CD14-positive monocyte (primary cell): Measurements from ENCODE around the gene CEACAM4. TPM values are rescaled to one million over a fixed set of nuclear protein-coding genes. Genes with fewer than 3 reads are reported as not detected.
A peak's percentile ranks its signal among the peaks of the same experiment; 100 is the strongest.

Source experiments
- DNase-seq, 3 donors: peaks; one replicate each; pipeline ENCODE4 v3.0.0-alpha.2; 2011 to 2022
- H2AFZ ChIP-seq: 2 replicates; pipeline ENCODE4 v1.6.0; 2012; ENCODE audit warnings: mild to moderate bottlenecking, low read depth, low read length, inconsistent platforms; ENCODE audit not compliant: insufficient read depth, poor library complexity, severe bottlenecking
- H3K27ac ChIP-seq, 2 donors: 1 replicate in 1 of 2; 2 replicates in 1 of 2; pipeline ENCODE4 v1.5.1; 2012 to 2013; ENCODE audit warnings: low read length in 2 of 2, control low read depth in 1 of 2, inconsistent platforms in 1 of 2, low read depth in 1 of 2, mild to moderate bottlenecking in 1 of 2
- H3K27me3 ChIP-seq, 2 donors: one replicate each; pipeline versions ENCODE4 v1.6.0 to v1.6.1; 2011 to 2013; ENCODE audit warnings: low read length in 2 of 2; ENCODE audit not compliant: control insufficient read depth in 2 of 2, insufficient read depth in 2 of 2
- H3K36me3 ChIP-seq, 2 donors: replicated peaks in 1 of 2; 1 replicate in 1 of 2; 2 replicates in 1 of 2; pipeline versions ENCODE4 v1.5.1 to v1.6.1; 2012 to 2013; ENCODE audit warnings: low read length in 2 of 2, control low read depth in 1 of 2, inconsistent platforms in 1 of 2, mild to moderate bottlenecking in 1 of 2; ENCODE audit not compliant: insufficient read depth in 2 of 2, control insufficient read depth in 1 of 2
- H3K4me1 ChIP-seq, 2 donors: 1 replicate in 1 of 2; 2 replicates in 1 of 2; pipeline versions ENCODE4 v1.5.1 to v1.6.1; 2012 to 2013; ENCODE audit warnings: low read length in 2 of 2, control low read depth in 1 of 2, inconsistent platforms in 1 of 2, mild to moderate bottlenecking in 1 of 2, moderate library complexity in 1 of 2; ENCODE audit not compliant: insufficient read depth in 2 of 2, control insufficient read depth in 1 of 2
- H3K4me2 ChIP-seq: replicated peaks from 2 replicates; pipeline ENCODE3; 2012; ENCODE audit warnings: low read length, moderate library complexity, mild to moderate bottlenecking; ENCODE audit not compliant: poor library complexity, severe bottlenecking; ENCODE audit errors: extremely low read depth
- H3K4me3 ChIP-seq, 3 experiments: fragments of 200-600 bp in 1 of 3; sonication (generic) in 1 of 3; replicated peaks in 1 of 3; 1 replicate in 2 of 3; 2 replicates in 1 of 3; pipeline ENCODE4 v1.5.1; 2011 to 2013; ENCODE audit warnings: low read length in 3 of 3, mild to moderate bottlenecking in 3 of 3, control low read depth in 2 of 3, low read depth in 2 of 3, inconsistent platforms in 1 of 3, moderate library complexity in 1 of 3
- H3K79me2 ChIP-seq: 2 replicates; pipeline ENCODE4 v1.6.0; 2012; ENCODE audit warnings: mild to moderate bottlenecking, control low read depth, inconsistent platforms, low read length, moderate library complexity; ENCODE audit not compliant: insufficient read depth
- H3K9ac ChIP-seq: 2 replicates; pipeline ENCODE4 v1.6.0; 2017; ENCODE audit warnings: low read length, mild to moderate bottlenecking; ENCODE audit not compliant: insufficient read depth, poor library complexity, severe bottlenecking
- H3K9me3 ChIP-seq, 2 donors: replicated peaks in 1 of 2; 1 replicate in 1 of 2; 2 replicates in 1 of 2; pipeline versions ENCODE4 v1.5.1 to v1.6.1; 2012 to 2013; ENCODE audit warnings: low read length in 2 of 2, control low read depth in 1 of 2; ENCODE audit not compliant: control insufficient read depth in 1 of 2, insufficient read depth in 1 of 2
- H4K20me1 ChIP-seq: 2 replicates; pipeline ENCODE4 v1.6.0; 2012; ENCODE audit warnings: mild to moderate bottlenecking, low read length, control low read depth, moderate library complexity; ENCODE audit not compliant: insufficient read depth
- H3K27ac Mint-ChIP-seq, 7 donors: one replicate each; pipeline ENCODE4 v1.8.0; 2020; ENCODE audit warnings: mild to moderate bottlenecking in 7 of 7, mixed read lengths in 7 of 7, moderate library complexity in 6 of 7, inconsistent platforms in 2 of 7
- H3K27me3 Mint-ChIP-seq, 3 donors: one replicate each; pipeline ENCODE4 v1.8.0; 2021 to 2022; ENCODE audit warnings: low read depth in 3 of 3, mild to moderate bottlenecking in 3 of 3, mixed read lengths in 3 of 3, moderate library complexity in 3 of 3, inconsistent platforms in 1 of 3
- H3K36me3 Mint-ChIP-seq, 2 donors: one replicate each; pipeline ENCODE4 v1.8.0; 2020; ENCODE audit warnings: mixed read lengths in 2 of 2, inconsistent platforms in 1 of 2, mild to moderate bottlenecking in 1 of 2
- H3K4me1 Mint-ChIP-seq: one replicate; pipeline ENCODE4 v1.8.0; 2020; ENCODE audit warnings: mild to moderate bottlenecking, mixed read lengths
- H3K4me3 Mint-ChIP-seq, 2 donors: one replicate each; pipeline ENCODE4 v1.8.0; 2020; ENCODE audit warnings: mild to moderate bottlenecking in 2 of 2, mixed read lengths in 2 of 2, moderate library complexity in 1 of 2
- H3K9me3 Mint-ChIP-seq, 7 donors: one replicate each; pipeline ENCODE4 v1.8.0; 2020 to 2022; ENCODE audit warnings: mixed read lengths in 7 of 7, mild to moderate bottlenecking in 6 of 7, moderate library complexity in 6 of 7, inconsistent platforms in 2 of 7
- CTCF ChIP-seq: fragments of 200-600 bp; IDR thresholded peaks from one replicate; pipeline ENCODE4 v1.8.0; 2022; ENCODE audit warnings: antibody characterized with exemption, mild to moderate bottlenecking
- WGBS: methylation state at CpG from one replicate; pipeline ENCODE4 v1.1.5; 2013; ENCODE audit warnings: missing lambda C conversion rate; ENCODE audit not compliant: insufficient coverage; 5-methylcytosine and 5-hydroxymethylcytosine counted together
- intact Hi-C, 2 donors: fragments of 100-400 bp; cut with micrococcal nuclease; formaldehyde crosslinking; loops; one replicate each; pipeline versions ENCODE4 v1.15.0 to v1.15.1; 2023
- polyA plus RNA-seq, 3 donors: library from polyadenylated mRNA; depleted of rRNA in 1 of 3; unstranded in 2 of 3; stranded (reverse) in 1 of 3; fragments of 300-500 nt in 2 of 3; fragments of >200 nt in 1 of 3; fragmentation: Illumina TruSeq in 2 of 3; gene quantifications; 1 replicate in 2 of 3; 2 replicates in 1 of 3; pipeline ENCODE4 v1.2.3, GENCODE V29; 2012 to 2021

The CEACAM4 gene
- polyA plus RNA-seq, 3 donors = 23.1 to 40.7 (median 27.5) TPM

DNA sequence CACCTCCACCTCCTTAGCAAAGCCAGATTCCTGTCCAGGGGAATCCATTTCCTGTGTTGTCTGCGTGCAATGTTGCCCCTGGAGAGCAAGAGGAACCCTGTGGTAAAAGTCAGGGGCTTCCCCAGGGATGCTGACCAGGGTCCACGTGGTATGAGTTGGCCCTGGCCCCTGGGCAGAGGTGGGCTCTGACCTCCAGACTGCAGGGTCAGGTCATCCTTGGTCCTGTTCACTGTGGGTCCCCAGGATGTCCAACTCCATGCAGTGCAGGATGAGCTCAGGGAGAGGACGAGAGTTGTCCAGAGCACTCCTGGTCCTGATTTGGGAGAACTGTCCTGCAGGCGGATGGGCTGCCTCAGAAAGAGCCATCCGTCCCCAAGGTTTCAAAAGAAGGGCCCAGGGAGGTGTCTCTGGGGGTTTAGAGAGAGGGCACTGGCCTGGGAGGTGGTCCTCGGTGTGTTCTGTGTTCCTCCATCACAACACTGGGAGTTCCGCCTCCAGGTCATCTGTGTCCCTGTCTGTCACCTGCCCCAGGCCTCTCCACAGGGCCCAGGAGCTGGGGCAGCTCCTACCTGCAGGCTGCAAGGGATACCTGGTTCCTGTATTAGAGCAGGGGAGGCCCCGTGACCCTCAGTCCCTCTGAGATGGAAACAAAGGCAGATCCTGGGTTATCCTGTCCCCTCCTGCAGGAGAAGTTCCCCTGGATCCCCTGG lies 1.2 kb upstream of the CEACAM4 start:
- Mint-ChIP-seq H3K4me3 (no peak overlapping the region), H3K36me3 (peaks cover 16 to 19% of the 10 kb centered on the region in 2 donors), H3K9me3 (peaks cover 3 to 21% (median 19%) of the 10 kb centered on the region in 7 donors), H3K27ac (peak overlapping the region in 4 of 7 donors; percentile 61 to 95 (median 94)), H3K27me3 (peaks cover 0 to 2% (median 2%) of the 10 kb centered on the region in 3 donors), H3K4me1 (peaks cover 51% of the 10 kb centered on the region)
- no peak for TF ChIP-seq CTCF
- Histone ChIP-seq H3K9me3 (peaks cover 7 to 19% of the 10 kb centered on the region in 2 donors), H3K27ac (peak overlapping the region; percentile 49 to 90), H3K79me2 (peaks cover 40% of the 10 kb centered on the region), H3K4me1 (peaks cover 48 to 53% of the 10 kb centered on the region in 2 donors), H4K20me1 (peaks cover 29% of the 10 kb centered on the region), H3K27me3 (no peaks in the 10 kb centered on the region), H3K9ac (no peak overlapping the region), H3K36me3 (peaks cover 5 to 6% of the 10 kb centered on the region in 2 donors), H3K4me2 (peak overlapping the region; percentile 100), H2AFZ (peak overlapping the region; percentile 74), H3K4me3 (peak overlapping the region in 1 of 3 experiments; percentile 98)
- intact Hi-C loops = no loop called here
- DNase-seq = no peak
- WGBS = 72% methylated on average over 6 of the region's 8 CpGs

DNA sequence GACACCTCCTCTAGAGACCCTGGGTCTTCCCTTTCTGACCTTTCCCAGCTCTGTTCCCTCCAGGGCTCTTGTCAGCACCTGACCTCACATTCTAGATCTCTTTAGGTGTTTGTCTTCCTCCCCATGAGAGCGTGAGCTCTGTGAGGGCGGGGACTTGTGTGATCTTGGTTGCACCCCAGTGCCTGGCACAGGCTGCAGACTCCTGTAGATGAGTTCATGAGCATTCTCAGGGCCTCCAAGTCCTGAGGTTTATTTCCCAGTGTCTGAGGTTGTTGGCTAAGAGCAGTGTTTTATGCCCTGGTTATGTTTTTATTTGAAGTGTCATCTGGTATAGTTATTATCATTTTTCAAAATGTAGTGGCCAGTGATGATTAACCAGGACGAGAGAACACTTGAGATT lies 596 bp downstream of the CEACAM4 start:
- peaks cover 55% of the 10 kb centered on the region for H3K79me2 ChIP-seq
- H3K27ac ChIP-seq = peak overlapping the region; percentile 49 to 90
- intact Hi-C loops = no loop called here
- H3K27me3 Mint-ChIP-seq = peaks cover 0 to 2% (median 1%) of the 10 kb centered on the region in 3 donors
- peaks cover 69% of the 10 kb centered on the region for H3K4me1 Mint-ChIP-seq
- H3K27ac Mint-ChIP-seq = peak overlapping the region; percentile 94 to 98 (median 95)
- peak overlapping the region; percentile 98 to 99 for H3K4me3 Mint-ChIP-seq
- H3K4me2 ChIP-seq = peak overlapping the region; percentile 100
- H3K36me3 ChIP-seq = peaks cover 5 to 6% of the 10 kb centered on the region in 2 donors
- DNase-seq = no peak
- H3K9me3 Mint-ChIP-seq = peaks cover 3 to 17% (median 14%) of the 10 kb centered on the region in 7 donors
- no peaks in the 10 kb centered on the region for H3K27me3 ChIP-seq
- peaks cover 17 to 27% of the 10 kb centered on the region in 2 donors for H3K36me3 Mint-ChIP-seq
- H3K4me1 ChIP-seq = peaks cover 66 to 72% of the 10 kb centered on the region in 2 donors
- H2AFZ ChIP-seq = peak overlapping the region; percentile 74
- peaks cover 33% of the 10 kb centered on the region for H4K20me1 ChIP-seq
- H3K9ac ChIP-seq = peak overlapping the region; percentile 79
- 80% methylated on average over 1 of the region's 3 CpGs for WGBS
- peak overlapping the region; percentile 52 to 98 (median 80) for H3K4me3 ChIP-seq
- peaks cover 3 to 16% of the 10 kb centered on the region in 2 donors for H3K9me3 ChIP-seq
- no peak for TF ChIP-seq CTCF
